HCT116 (cell line): ENCODE measurements around the gene OR4F6. TPM values are rescaled to one million over a fixed set of nuclear protein-coding genes. Genes with fewer than 3 reads are reported as not detected.

Experiments
- ATAC-seq: fragments of 200-7000 bp; cut with Tn5 transposase; 2 replicates; pipeline ENCODE4 v1.9.1; 2020; ENCODE audit warnings: mild to moderate bottlenecking, moderate library complexity
- BruUV-seq: library from RNA; stranded (reverse); fragments of 400-500 nt; replicated peaks from 2 replicates; lab custom pipeline; 2021; lab: Mats Ljungman, UMichigan
- CTCF ChIA-PET: fragments of 300-600 bp; sonication (Branson Sonifier 250); formaldehyde crosslinking; loops from one replicate; lab custom pipeline; 2021; ENCODE audit warnings: antibody characterized with exemption; lab: Charles Lee
- POLR2A ChIA-PET: fragments of 300-600, 350-600 bp; sonication (Branson Sonifier 250); formaldehyde crosslinking; loops from one replicate; lab custom pipeline; 2021; ENCODE audit warnings: antibody characterized with exemption; lab: Charles Lee
- RAD21 ChIA-PET, 2 experiments: fragments of 300-600 bp; sonication (Branson Sonifier 250); formaldehyde crosslinking; loops; one replicate each; lab custom pipeline; 2023; ENCODE audit warnings: low total read pairs in 2 of 2; ENCODE audit not compliant: uncharacterized antibody in 2 of 2, unreplicated experiment in 2 of 2, low non-redundant PET in 1 of 2; lab: Charles Lee
- DNase-seq: peaks from one replicate; pipeline ENCODE4 v3.0.0-alpha.2; 2010; ENCODE audit warnings: low read depth, low spot score
- H2AFZ ChIP-seq: fragments of 200-600 bp; shearing (Covaris generic), sonication (generic); 2 replicates; pipeline ENCODE4 v1.6.1; 2017; ENCODE audit warnings: low read depth, mixed run types, mixed read lengths, antibody characterized with exemption, low read length; ENCODE audit not compliant: poor library complexity, severe bottlenecking
- H3K27ac ChIP-seq: 2 replicates; pipeline ENCODE4 v1.5.1; 2012; ENCODE audit warnings: low read depth, low read length
- H3K27me3 ChIP-seq: fragments of 200-600 bp; sonication (generic); 2 replicates; pipeline ENCODE4 v1.6.1; 2016; ENCODE audit warnings: mixed run types, low read length, mixed read lengths; ENCODE audit not compliant: insufficient read depth
- H3K36me3 ChIP-seq, 2 experiments: fragments of 200-500 bp in 1 of 2; fragments of 200-600 bp in 1 of 2; sonication (Bioruptor generic) in 1 of 2; sonication (generic) in 1 of 2; 2 replicates each; pipeline versions ENCODE4 v1.5.1 to v1.6.1; 2014 to 2016; ENCODE audit warnings: low read length in 2 of 2, inconsistent platforms in 1 of 2, mixed read lengths in 1 of 2, mixed run types in 1 of 2; ENCODE audit not compliant: insufficient read depth in 2 of 2, control insufficient read depth in 1 of 2
- H3K4me1 ChIP-seq, 2 experiments: fragments of 200-600 bp in 1 of 2; sonication (generic) in 1 of 2; 2 replicates each; pipeline versions ENCODE4 v1.5.1 to v1.6.1; 2012 to 2017; ENCODE audit warnings: low read length in 2 of 2, inconsistent platforms in 1 of 2, mild to moderate bottlenecking in 1 of 2, mixed read lengths in 1 of 2, mixed run types in 1 of 2, moderate library complexity in 1 of 2; ENCODE audit not compliant: insufficient read depth in 2 of 2, control insufficient read depth in 1 of 2
- H3K4me2 ChIP-seq: fragments of 200-600 bp; sonication (generic); 2 replicates; pipeline ENCODE4 v1.6.1; 2017; ENCODE audit warnings: mixed run types, low read length, mixed read lengths
- H3K4me3 ChIP-seq, 2 experiments: fragments of 200-600 bp in 1 of 2; sonication (generic) in 1 of 2; replicated peaks in 1 of 2; 2 replicates each; pipeline ENCODE4 v1.5.1; 2011 to 2016; ENCODE audit warnings: low read length in 2 of 2, control low read depth in 1 of 2, low read depth in 1 of 2, mild to moderate bottlenecking in 1 of 2, mixed read lengths in 1 of 2, mixed run types in 1 of 2
- H3K79me2 ChIP-seq: fragments of 200-600 bp; sonication (generic); 2 replicates; pipeline ENCODE4 v1.6.1; 2017; ENCODE audit warnings: mild to moderate bottlenecking, mixed run types, low read length, moderate library complexity, mixed read lengths; ENCODE audit not compliant: insufficient read depth
- H3K9ac ChIP-seq: fragments of 200-600 bp; sonication (generic); 2 replicates; pipeline ENCODE4 v1.6.1; 2016; ENCODE audit warnings: low read length, mixed read lengths
- H3K9me2 ChIP-seq: fragments of 200-600 bp; sonication (generic), shearing (Covaris generic); 2 replicates; pipeline ENCODE4 v1.6.1; 2017; ENCODE audit warnings: mixed run types, mild to moderate bottlenecking, moderate library complexity; ENCODE audit not compliant: insufficient read depth
- H3K9me3 ChIP-seq, 2 experiments: fragments of 200-500 bp in 1 of 2; fragments of 200-600 bp in 1 of 2; sonication (Bioruptor generic) in 1 of 2; sonication (generic) in 1 of 2; 2 replicates each; pipeline ENCODE4 v1.6.1; 2014 to 2017; ENCODE audit warnings: low read length in 2 of 2, mixed read lengths in 2 of 2, inconsistent platforms in 1 of 2, low read depth in 1 of 2, mild to moderate bottlenecking in 1 of 2, mixed run types in 1 of 2, moderate library complexity in 1 of 2; ENCODE audit not compliant: control insufficient read depth in 1 of 2, insufficient read depth in 1 of 2
- H4K20me1 ChIP-seq: fragments of 200-600 bp; sonication (generic), shearing (Covaris generic); 2 replicates; pipeline ENCODE4 v1.6.1; 2017; ENCODE audit warnings: mixed run types, mild to moderate bottlenecking, moderate library complexity; ENCODE audit not compliant: insufficient read depth
- CBX3 ChIP-seq: IDR thresholded peaks from 2 replicates; pipeline ENCODE4 v1.6.1; 2012; ENCODE audit warnings: low read depth
- EGR1 ChIP-seq: IDR thresholded peaks from 2 replicates; pipeline ENCODE4 v1.6.1; 2012; ENCODE audit warnings: low read depth
- EZH2 ChIP-seq: fragments of 200-600 bp; sonication (generic); IDR thresholded peaks from 2 replicates; pipeline ENCODE4 v1.6.1; 2017; ENCODE audit warnings: antibody characterized with exemption, mixed run types
- EZH2phosphoT487 ChIP-seq: fragments of 200-600 bp; IDR thresholded peaks from 2 replicates; pipeline ENCODE4 v1.6.1; 2018; ENCODE audit warnings: antibody characterized with exemption, borderline replicate concordance
- FOSL1 ChIP-seq: IDR thresholded peaks from 2 replicates; pipeline ENCODE4 v1.6.1; 2012; ENCODE audit warnings: low read depth
- JUND ChIP-seq: IDR thresholded peaks from 2 replicates; pipeline ENCODE4 v1.6.1; 2012
- MAX ChIP-seq: IDR thresholded peaks from 2 replicates; pipeline ENCODE4 v1.6.1; 2012
- POLR2A ChIP-seq: IDR thresholded peaks from 2 replicates; pipeline ENCODE4 v1.7.0; 2011; ENCODE audit warnings: borderline replicate concordance; ENCODE audit not compliant: insufficient read depth, insufficient read length; ENCODE audit errors: extremely low read depth
- POLR2AphosphoS5 ChIP-seq: IDR thresholded peaks from 2 replicates; pipeline ENCODE4 v1.6.1; 2011; ENCODE audit warnings: mild to moderate bottlenecking, low read depth, low read length, moderate library complexity
- REST ChIP-seq: IDR thresholded peaks from 2 replicates; pipeline ENCODE4 v1.6.1; 2012; ENCODE audit warnings: low read depth
- SIN3A ChIP-seq: IDR thresholded peaks from 2 replicates; pipeline ENCODE4 v1.6.1; 2012; ENCODE audit warnings: low read depth
- SRF ChIP-seq: IDR thresholded peaks from 2 replicates; pipeline ENCODE4 v1.6.1; 2012; ENCODE audit warnings: low read depth
- ZBTB33 ChIP-seq: IDR thresholded peaks from 2 replicates; pipeline ENCODE4 v1.6.1; 2011; ENCODE audit warnings: mild to moderate bottlenecking, low read length, moderate library complexity; ENCODE audit not compliant: insufficient replicate concordance; ENCODE audit errors: extremely low read depth
- ZFX ChIP-seq: fragments of 450-650 bp; IDR thresholded peaks from 2 replicates; pipeline ENCODE4 v1.6.1; 2017
- intact Hi-C: fragments of 100-400 bp; cut with micrococcal nuclease; formaldehyde crosslinking; loops from 2 replicates; pipeline ENCODE4 v1.10.0; 2022
- total RNA-seq: library from RNA; stranded (reverse); gene quantifications from one replicate; pipeline ENCODE4 v1.2.1, GENCODE V29; 2021; ENCODE audit not compliant: unreplicated experiment

OR4F6 gene
- total RNA-seq, 1 experiment from 2014 or later, result not detected

GRCh38 chr15:101781928-101782327 is 21.4 kb upstream of the OR4F6 start:
- Histone ChIP-seq H3K4me1 (no peaks in the 10 kb centered on the region), H3K4me2 (no peak overlapping the region), H3K36me3 (no peaks in the 10 kb centered on the region), H3K9ac (no peak overlapping the region), H3K27ac (no peak overlapping the region), H2AFZ (no peak overlapping the region)
- POLR2A ChIA-PET, result no interaction called here
- intact Hi-C loops, result no loop called here
- CTCF ChIA-PET, result no interaction called here
- TF ChIP-seq FOSL1, result no peak
- no peak for TF ChIP-seq REST
- TF ChIP-seq POLR2A, result no peak
- no peak for TF ChIP-seq JUND
- no peak for TF ChIP-seq MAX
- TF ChIP-seq EZH2, result no peak
- no peak for TF ChIP-seq SIN3A
- no peak for TF ChIP-seq SRF
- TF ChIP-seq EGR1, result no peak
- TF ChIP-seq EZH2phosphoT487, result no peak
- TF ChIP-seq CBX3, result no peak
- TF ChIP-seq ZBTB33, result no peak
- no peak for TF ChIP-seq POLR2AphosphoS5
- no peak for TF ChIP-seq ZFX
- TF ChIP-seq, all 23 proteins: peak for 0
- no TSS peak for BruUV-seq
- no peak for ATAC-seq
- no peaks in the 10 kb centered on the region for H4K20me1 ChIP-seq
- no peaks in the 10 kb centered on the region for H3K9me3 ChIP-seq
- H3K4me3 ChIP-seq, result no peak overlapping the region
- no peaks in the 10 kb centered on the region for H3K79me2 ChIP-seq
- peaks cover 12% of the 10 kb centered on the region for H3K27me3 ChIP-seq
- RAD21 ChIA-PET, result no interaction called here
- no peak for DNase-seq
- H3K9me2 ChIP-seq, result no peaks in the 10 kb centered on the region
